ENCODE results near the gene SNAPC2.
A peak's percentile ranks its signal among the peaks of the same experiment; 100 is the strongest.

SNAPC2 gene

DNA sequence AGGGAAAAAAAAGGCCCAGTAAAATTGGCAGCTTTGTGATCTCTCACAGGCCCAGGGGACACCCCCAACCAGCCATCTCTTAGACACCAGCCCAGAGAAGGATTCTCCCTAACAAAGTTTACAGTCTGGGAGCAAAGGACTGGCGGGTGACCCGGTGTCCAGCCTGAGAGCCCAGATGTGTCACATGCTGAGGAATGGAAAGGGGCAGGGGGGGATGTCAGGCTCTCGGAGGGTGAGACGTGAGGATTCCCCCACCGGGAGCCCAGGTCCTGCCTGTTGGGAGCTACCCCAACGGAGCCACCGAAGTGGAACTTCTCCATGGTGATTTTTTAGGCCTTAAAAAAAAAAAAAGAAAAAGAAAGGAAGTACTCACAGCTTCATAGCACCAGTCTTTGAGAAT is 10.6 kb downstream of the SNAPC2 start:
- peak overlapping the region; percentile 25; the same call in 1 of the 2 replicates for H3K27ac ChIP-seq

DNA sequence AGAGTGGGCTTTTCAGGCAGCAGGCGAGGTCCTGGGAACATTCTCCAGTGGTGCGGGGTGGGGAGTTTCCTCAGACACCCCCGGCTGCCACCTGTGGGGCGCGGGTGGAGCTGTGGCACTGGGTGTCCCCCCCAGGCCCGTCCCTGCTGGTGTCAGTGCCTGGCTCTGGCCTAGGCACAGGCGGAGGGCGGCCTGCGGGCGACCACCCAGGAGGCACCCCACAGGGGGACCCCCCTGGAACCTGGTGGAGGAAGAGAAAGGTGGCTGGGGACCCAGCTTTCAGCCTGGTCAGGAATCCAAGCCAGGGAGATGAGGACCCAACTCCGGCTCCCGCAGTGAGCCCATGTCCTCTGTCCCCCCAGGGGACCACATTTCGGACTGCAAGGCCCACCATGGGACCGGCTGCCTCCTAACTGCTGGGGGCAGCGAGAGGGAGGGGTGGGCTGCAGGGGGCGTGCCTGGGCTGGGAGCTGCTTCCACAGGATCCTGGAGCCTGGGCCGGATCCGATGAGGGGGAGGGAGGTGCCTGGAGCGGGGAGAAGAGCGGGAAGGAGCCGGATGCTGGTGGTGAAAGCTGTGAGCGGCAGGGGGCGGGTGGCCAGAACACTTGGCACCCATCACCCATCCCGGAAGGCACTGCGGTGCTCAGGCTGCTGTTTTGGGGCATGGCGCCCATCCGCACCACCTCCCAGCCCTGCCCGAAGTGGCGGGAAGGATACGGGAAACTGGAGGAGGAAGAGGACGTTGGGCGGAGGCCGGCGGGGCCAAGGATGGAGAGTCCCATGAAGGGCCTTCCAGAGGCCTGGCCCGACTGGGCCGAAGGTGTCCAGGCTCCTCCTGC is 11.3 kb downstream of the SNAPC2 start:
- TF ChIP-seq ZFX (IDR thresholded peaks at IDR 0.05; ENCODE audit: borderline replicate concordance): no peak
- TF ChIP-seq, protein P1, sequence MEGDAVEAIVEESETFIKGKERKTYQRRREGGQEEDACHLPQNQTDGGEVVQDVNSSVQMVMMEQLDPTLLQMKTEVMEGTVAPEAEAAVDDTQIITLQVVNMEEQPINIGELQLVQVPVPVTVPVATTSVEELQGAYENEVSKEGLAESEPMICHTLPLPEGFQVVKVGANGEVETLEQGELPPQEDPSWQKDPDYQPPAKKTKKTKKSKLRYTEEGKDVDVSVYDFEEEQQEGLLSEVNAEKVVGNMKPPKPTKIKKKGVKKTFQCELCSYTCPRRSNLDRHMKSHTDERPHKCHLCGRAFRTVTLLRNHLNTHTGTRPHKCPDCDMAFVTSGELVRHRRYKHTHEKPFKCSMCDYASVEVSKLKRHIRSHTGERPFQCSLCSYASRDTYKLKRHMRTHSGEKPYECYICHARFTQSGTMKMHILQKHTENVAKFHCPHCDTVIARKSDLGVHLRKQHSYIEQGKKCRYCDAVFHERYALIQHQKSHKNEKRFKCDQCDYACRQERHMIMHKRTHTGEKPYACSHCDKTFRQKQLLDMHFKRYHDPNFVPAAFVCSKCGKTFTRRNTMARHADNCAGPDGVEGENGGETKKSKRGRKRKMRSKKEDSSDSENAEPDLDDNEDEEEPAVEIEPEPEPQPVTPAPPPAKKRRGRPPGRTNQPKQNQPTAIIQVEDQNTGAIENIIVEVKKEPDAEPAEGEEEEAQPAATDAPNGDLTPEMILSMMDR (IDR thresholded peaks at IDR 0.05): no peak
- peak overlapping the region; percentile 25; the same call in 1 of the 2 replicates for H3K27ac ChIP-seq

More for the DNA sequence above, 10.6 kb downstream of the SNAPC2 start:
- TF ChIP-seq ZFX (IDR thresholded peaks at IDR 0.05; ENCODE audit: borderline replicate concordance): no peak
- TF ChIP-seq, protein P1 (IDR thresholded peaks at IDR 0.05): no peak

- no peak overlapping the region for H3K27ac ChIP-seq
- TF ChIP-seq, protein P1 (IDR thresholded peaks at IDR 0.05): no peak
- no peak for TF ChIP-seq ZFX (IDR thresholded peaks at IDR 0.05; ENCODE audit: borderline replicate concordance)
These were observed 12.3 kb downstream of the SNAPC2 start for GRCh38 chr19:7932276-7932929.

GRCh38 chr19:7932930-7933300 is 12.8 kb downstream of the SNAPC2 start:
- no peak overlapping the region for H3K27ac ChIP-seq
- TF ChIP-seq ZFX (IDR thresholded peaks at IDR 0.05; ENCODE audit: borderline replicate concordance): no peak
- TF ChIP-seq, protein P1 (IDR thresholded peaks at IDR 0.05): no peak

GRCh38 chr19:7933411-7933810 is 13.3 kb downstream of the SNAPC2 start:
- no peak for TF ChIP-seq ZFX (IDR thresholded peaks at IDR 0.05; ENCODE audit: borderline replicate concordance)
- TF ChIP-seq, protein P1 (IDR thresholded peaks at IDR 0.05): peak; percentile 42
- H3K27ac ChIP-seq: no peak overlapping the region

GRCh38 chr19:7933828-7934725 is 13.9 kb downstream of the SNAPC2 start:
- no peak overlapping the region for H3K27ac ChIP-seq
- TF ChIP-seq ZFX (IDR thresholded peaks at IDR 0.05; ENCODE audit: borderline replicate concordance): no peak
- TF ChIP-seq, protein P1 (IDR thresholded peaks at IDR 0.05): no peak
